Measurements from ENCODE around the gene FITM2. TPM values are rescaled to one million over a fixed set of nuclear protein-coding genes. Genes with fewer than 3 reads are reported as not detected.

The FITM2 gene
- polyA plus RNA-seq, 1 experiment: 6.7 TPM

DNA sequence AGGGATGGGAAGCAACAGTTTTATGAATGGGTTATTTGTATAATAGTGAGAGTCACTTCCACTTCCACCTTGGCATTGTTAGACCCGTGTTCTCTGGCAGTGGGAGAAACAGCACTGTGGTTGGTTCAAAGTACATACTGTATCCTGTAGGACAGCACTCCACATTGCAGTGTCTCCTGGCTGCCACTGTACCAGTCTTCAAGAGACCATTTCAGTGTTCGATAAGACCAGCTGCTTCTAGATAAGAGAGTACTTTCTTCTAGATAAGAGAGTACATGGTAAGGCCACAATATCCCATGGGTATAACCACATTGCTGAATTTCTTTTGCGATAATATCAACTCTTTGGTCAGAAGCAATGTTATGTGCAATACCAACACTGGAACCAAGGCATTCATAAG, 28.8 kb downstream of the FITM2 start:
- no peak overlapping the region for H3K4me3 ChIP-seq (ENCODE audit: low read depth, low read length)
- no peak for DNase-seq (ENCODE audit: low read depth)
- POLR2A ChIA-PET: no interaction called here
- H3K36me3 ChIP-seq (ENCODE audit: control insufficient read depth, insufficient read depth, low read length): no peaks in the 10 kb centered on the region
- H3K27me3 ChIP-seq (ENCODE audit: control insufficient read depth, insufficient read depth, low read length): no peaks in the 10 kb centered on the region
- TF ChIP-seq CTCF (IDR thresholded peaks at IDR 0.05; ENCODE audit: insufficient read depth, low read depth, low read length): no peak
- CTCF ChIA-PET: interaction anchor here (0.8 to 1.5 kb wide), 4 partner anchors 9 to 166 kb away, joined by 3 to 4 read pairs (median 4); no protein-coding TSS in a partner anchor

DNA sequence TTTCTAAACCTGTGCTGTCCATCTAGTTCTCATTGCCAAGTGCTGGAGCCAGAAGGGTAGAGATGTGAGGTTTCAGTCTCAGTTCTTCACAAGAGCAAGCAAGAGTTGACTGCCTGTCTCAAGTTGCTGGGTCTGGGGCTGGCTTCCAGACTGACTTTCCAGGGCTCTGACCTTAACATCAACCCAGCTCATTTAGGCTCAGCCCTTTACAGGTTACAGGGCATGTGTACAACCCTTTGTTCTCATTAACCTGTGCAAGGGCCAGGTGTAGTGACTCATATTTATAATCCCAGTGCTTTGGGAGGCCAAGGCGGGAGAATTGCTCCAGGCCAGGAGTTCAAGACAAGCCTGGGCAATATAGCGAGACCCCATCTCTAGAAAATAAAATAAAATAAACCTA, 30.6 kb downstream of the FITM2 start:
- POLR2A ChIA-PET: no interaction called here
- DNase-seq (ENCODE audit: low read depth): no peak
- CTCF ChIA-PET: no interaction called here
- no peak for TF ChIP-seq CTCF (IDR thresholded peaks at IDR 0.05; ENCODE audit: insufficient read depth, low read depth, low read length)
- no peak overlapping the region for H3K4me3 ChIP-seq (ENCODE audit: low read depth, low read length)
- H3K27me3 ChIP-seq (ENCODE audit: control insufficient read depth, insufficient read depth, low read length): no peaks in the 10 kb centered on the region
- H3K36me3 ChIP-seq (ENCODE audit: control insufficient read depth, insufficient read depth, low read length): no peaks in the 10 kb centered on the region

GRCh38 chr20:44279228-44279627, 31.8 kb downstream of the FITM2 start:
- DNase-seq (ENCODE audit: low read depth): no peak
- Histone ChIP-seq H3K27me3 (ENCODE audit: control insufficient read depth, insufficient read depth, low read length) (no peaks in the 10 kb centered on the region), H3K36me3 (ENCODE audit: control insufficient read depth, insufficient read depth, low read length) (no peaks in the 10 kb centered on the region), H3K4me3 (ENCODE audit: low read depth, low read length) (no peak overlapping the region)
- ChIA-PET POLR2A (no interaction called here), CTCF (no interaction called here)
- TF ChIP-seq CTCF (IDR thresholded peaks at IDR 0.05; ENCODE audit: insufficient read depth, low read depth, low read length): no peak

DNA sequence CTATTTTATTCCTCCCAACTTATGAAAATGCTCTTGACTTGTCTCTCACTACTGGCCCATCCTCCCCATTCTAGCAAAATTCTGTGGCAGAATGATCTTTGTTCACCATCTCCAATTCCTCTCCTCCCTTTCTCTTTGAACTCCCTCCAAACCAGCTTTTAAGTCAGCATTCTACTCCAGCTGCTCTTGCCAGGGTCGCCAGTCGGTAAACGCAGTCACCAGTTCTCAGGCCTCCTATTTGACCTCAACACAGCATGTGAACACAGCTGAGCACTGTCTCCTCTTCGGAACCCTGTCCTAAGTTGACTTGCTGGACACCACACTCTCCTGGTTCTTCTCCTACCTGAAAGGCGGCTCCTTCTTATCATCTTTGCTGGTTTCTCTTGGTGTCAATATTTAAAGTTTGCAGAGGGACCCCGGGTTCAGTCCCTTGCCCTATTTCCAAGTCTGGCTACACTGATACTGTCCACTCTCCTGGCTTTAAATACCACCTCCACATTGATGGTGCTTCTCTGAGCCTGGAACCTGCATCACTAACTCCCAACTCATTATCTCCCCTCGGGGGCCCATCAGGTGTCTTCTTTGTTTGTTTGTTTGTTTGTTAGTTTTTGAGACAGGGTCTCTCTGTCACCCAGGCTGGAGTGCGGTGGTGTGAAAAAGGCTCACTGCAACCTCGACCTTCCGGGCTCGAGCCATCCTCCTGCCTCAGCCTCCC, 36.5 kb downstream of the FITM2 start:
- CTCF ChIA-PET: no interaction called here
- Histone ChIP-seq H3K27me3 (ENCODE audit: control insufficient read depth, insufficient read depth, low read length) (no peaks in the 10 kb centered on the region), H3K4me3 (ENCODE audit: low read depth, low read length) (no peak overlapping the region), H3K36me3 (ENCODE audit: control insufficient read depth, insufficient read depth, low read length) (no peaks in the 10 kb centered on the region)
- no peak for DNase-seq (ENCODE audit: low read depth)
- POLR2A ChIA-PET: no interaction called here
- no peak for TF ChIP-seq CTCF (IDR thresholded peaks at IDR 0.05; ENCODE audit: insufficient read depth, low read depth, low read length)

DNA sequence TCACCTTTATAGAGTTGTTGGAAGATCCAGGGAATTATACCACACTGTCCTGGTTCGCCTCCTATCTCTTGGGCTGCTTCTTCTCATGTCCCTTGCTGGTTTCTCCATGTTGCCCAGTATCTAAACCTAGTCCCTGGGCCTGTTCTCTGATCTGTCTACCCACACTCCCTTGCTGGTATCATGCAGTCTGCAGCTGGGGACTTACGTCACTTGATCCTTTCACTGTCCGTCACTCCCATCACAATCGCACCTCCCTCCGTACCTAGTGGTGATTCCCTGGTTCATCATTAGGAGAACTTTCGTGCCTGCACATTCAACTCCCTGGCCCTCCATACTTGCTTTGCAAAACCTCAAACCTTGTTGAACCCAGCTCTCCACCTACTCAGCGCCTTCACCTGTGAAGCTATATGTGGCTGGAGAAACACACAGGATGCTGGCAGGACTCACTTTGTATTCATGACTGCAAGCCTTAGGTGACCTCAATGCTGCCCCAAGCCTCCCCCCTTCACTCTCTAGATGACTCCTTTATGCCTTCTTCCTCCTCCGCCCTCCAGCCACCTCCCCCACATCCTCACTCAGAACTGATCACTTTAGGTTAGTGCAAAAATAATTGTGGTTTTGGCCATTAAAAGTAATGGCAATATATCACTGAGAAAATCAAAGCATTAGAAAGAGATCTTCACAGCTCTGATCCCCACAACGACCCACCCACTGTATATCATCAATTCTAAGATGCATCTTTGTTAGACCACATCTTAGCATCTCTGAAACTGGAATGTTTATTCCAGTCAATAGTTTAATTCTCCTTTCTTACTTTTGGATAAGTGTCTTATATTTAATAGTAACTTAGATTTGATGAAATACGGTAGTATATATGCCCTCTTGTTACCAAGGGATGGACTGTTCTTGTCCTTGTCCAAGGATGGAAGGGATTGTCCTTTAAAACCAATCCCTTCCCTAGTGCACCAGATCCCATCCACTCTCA, 37.5 kb downstream of the FITM2 start:
- POLR2A ChIA-PET: no interaction called here

More for the DNA sequence above, 37.5 kb downstream of the FITM2 start:
- CTCF ChIA-PET: no interaction called here
- Histone ChIP-seq H3K36me3 (ENCODE audit: control insufficient read depth, insufficient read depth, low read length) (no peaks in the 10 kb centered on the region), H3K4me3 (ENCODE audit: low read depth, low read length) (no peak overlapping the region), H3K27me3 (ENCODE audit: control insufficient read depth, insufficient read depth, low read length) (no peaks in the 10 kb centered on the region)
- no peak for DNase-seq (ENCODE audit: low read depth)
- TF ChIP-seq CTCF (IDR thresholded peaks at IDR 0.05; ENCODE audit: insufficient read depth, low read depth, low read length): no peak
